ENCODE results near the gene RANBP1.

The RANBP1 gene

GRCh38 chr22:20123366-20124082 lies 7.6 kb downstream of the RANBP1 start:
- no peak for DNase-seq (ENCODE audit: low read depth in 1 of 2, low spot score in 1 of 2)

DNA sequence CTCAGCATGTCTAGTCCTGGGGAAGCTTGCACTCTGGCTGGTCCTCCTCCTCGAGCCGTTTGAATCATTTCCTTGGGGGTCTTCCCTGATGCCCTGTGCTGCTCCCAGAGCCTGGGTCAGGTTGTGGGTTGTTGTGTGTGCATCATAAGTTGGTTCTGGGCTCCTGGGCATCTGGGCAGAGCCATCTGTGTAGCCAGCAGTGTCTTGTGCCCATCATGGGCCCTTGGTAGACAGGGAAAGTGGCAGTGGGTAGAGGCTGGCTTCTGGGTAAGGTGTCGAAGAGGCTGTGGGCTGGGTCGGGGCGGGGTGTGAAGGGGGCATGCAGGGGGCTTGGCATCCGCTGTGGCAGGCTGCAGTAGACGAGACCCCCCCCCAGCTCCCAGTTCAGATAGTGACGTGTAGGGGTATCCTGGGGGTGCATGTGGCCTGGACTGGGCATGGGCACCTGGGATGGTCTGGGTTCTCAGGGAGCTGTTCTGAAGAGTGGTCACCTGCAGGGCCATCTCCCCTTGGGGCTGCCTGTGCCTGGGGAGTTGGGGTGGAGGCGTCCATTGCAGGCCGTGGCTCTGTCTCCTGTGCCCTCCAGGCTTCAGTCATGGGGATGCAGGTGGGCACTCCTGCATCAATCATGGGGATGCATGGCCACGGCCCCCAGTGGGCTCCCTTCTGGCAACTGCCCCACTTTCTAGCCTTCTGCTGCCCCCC lies 8.3 kb downstream of the RANBP1 start:
- DNase-seq (ENCODE audit: low read depth in 1 of 2, low spot score in 1 of 2), result no peak

DNA sequence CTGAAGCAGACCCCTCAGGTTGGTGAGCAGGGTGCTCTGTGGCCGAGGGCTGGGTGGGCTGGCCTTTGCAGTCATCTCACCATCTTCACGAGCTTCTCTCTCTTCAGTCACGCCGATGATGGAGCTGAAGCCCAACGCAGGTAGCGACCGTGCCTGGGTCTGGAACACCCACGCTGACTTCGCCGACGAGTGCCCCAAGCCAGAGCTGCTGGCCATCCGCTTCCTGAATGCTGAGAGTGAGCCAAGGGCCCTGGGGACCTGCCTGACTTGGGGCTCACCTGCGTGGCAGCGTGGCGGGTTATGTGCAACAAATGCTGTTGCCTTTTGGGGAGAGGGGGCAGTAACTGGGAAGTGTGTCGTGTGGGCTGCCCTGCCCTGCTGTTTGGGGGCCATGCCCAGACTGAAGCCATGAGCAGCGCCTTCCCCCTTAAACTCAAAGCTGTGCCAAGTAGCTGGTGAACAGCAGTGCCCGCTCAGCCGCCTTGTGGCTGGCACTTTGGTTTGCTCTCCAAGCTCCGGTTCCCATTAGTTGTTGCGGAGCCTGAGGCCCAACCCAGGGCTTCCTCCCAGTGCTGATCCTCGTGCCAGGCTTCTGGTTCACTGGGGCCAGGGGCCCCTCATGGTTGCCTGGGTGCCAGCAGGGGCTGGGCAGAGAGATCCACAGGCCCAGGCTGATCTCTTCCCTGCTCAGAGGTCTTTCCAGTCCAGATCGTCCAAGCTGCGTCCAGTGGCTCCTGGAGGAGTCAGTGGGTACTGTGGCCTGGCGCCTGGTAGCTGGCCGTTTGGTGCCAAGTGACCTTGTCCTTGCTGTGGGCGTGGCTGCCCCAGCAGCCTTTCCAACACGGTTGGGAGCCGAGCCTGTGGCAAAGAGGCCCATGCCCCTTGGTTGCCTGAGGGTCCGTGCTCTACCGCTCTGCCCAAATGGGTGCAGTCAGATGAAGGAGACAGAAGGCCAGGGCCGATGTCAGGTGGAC lies 9.6 kb downstream of the RANBP1 start:
- no peak for DNase-seq (ENCODE audit: low read depth in 1 of 2, low spot score in 1 of 2)

- DNase-seq (ENCODE audit: low read depth in 1 of 2, low spot score in 1 of 2), result no peak
Observed at GRCh38 chr22:20126284-20127029, 10.6 kb downstream of the RANBP1 start.

- DNase-seq (ENCODE audit: low read depth in 1 of 2, low spot score in 1 of 2), result no peak
Observed at GRCh38 chr22:20127318-20127868, 11.5 kb downstream of the RANBP1 start.

- no peak for DNase-seq (ENCODE audit: low read depth in 1 of 2, low spot score in 1 of 2)
Observed at GRCh38 chr22:20127869-20128618, 12.1 kb downstream of the RANBP1 start.

DNA sequence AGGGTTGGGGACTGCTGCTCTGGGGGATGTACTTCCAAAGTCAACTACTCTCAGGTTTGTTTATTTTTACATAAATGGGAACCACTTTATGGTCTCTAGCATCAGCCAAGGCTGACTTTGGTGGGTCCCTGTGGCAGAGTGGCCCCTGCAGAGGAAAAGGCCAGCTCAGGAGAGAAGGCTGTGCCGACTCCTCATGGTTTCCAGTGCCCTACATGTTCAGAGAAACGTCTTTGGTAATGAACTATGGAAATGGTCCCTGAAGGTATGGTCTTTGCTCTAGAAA lies 12.7 kb downstream of the RANBP1 start:
- DNase-seq (ENCODE audit: low read depth in 1 of 2, low spot score in 1 of 2), result no peak

- DNase-seq (ENCODE audit: low read depth in 1 of 2, low spot score in 1 of 2), result peak; percentile 30 to 34
Observed at GRCh38 chr22:20128902-20129746, 13.2 kb downstream of the RANBP1 start.

DNA sequence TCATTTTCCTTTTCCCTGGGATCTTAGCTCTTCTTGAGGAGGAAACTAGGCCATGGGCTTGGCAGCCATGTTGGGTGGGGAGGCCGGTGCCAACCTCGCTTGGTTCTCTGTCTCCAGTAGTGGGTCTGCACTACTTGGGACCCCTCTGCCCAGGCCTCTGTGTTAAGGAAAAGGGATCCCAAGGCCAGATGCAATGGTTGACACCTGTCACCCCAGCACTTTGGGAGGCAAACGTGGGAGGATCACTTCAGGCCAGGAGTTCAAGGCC lies 13.8 kb downstream of the RANBP1 start:
- DNase-seq (ENCODE audit: low read depth in 1 of 2, low spot score in 1 of 2), result no peak

DNA sequence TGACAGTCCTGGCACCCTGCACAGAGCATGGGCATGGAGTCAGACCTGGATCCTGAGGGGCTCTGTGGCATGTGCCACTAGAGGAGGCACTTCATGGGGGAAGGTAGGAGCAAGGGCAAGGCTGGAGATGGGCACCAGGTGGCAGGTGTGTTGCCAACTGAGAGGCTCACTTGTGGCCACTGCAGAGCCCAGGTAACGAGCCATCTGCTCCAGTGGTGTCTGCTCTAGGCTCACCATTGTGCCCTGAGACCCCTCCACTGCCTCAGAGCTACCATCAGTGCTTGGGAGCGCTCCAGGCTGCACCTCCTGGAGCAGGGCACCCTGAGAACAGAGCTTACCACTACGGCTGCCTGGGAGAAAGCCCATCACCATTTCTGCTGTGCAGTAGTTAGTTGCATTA lies 14.4 kb downstream of the RANBP1 start:
- DNase-seq (ENCODE audit: low read depth in 1 of 2, low spot score in 1 of 2), result no peak

DNA sequence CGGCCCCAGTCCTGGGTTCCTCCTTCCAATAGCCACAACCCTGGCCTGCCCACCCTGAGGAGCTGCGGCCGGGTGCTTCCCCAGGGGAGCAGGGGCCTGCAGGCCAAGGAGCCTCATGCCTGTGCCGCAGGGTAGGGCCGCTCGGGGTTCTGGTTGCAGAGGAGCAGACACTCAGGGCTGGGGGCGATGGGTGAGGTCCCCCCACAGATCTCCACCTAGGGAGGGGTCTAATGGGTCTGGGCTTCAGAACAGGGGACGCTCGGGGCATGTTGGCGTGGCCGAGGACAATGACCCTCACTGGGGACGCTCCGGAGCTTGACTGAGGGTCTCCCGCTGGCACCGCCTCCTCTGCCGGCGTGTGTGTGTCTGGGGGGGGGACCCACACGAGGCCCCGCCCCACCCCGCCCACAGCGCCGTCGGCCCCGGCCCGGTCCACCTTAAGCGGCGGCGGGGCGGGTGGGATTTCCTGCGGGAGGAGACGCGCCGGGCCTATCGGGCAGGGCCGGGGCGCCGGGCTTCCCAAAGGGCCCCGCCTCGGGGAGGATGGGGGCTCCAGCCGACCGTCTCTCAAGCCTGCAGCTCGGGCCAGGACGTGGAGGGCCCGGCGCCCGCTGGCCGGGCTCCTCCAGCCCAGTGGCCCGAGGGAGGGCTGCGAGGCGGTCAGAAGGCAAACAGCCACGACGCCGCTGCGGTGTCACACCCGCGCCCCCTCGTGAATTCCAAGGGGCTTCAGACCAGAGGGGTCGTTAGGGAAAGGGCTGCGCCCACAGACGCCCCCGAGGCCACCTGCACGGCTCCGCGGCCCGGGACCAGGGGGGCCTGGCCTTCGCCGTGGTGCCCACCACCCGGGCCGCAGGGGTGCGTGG lies 15.1 kb downstream of the RANBP1 start:
- DNase-seq (ENCODE audit: low read depth in 1 of 2, low spot score in 1 of 2), result peak; percentile 58 to 74

GRCh38 chr22:20131597-20131858 lies 15.6 kb downstream of the RANBP1 start, which contains the start of gene ZDHHC8:
Gene ZDHHC8, plus strand, starts transcription at chr22:20131804. Its CDS starts 144 bp downstream, at chr22:20131948.
- DNase-seq (ENCODE audit: low read depth in 1 of 2, low spot score in 1 of 2), result no peak

GRCh38 chr22:20131859-20132685 lies 16.2 kb downstream of the RANBP1 start:
- DNase-seq (ENCODE audit: low read depth in 1 of 2, low spot score in 1 of 2), result no peak

- no peak for DNase-seq (ENCODE audit: low read depth in 1 of 2, low spot score in 1 of 2)
Observed at GRCh38 chr22:20132686-20133246, 16.9 kb downstream of the RANBP1 start.

DNA sequence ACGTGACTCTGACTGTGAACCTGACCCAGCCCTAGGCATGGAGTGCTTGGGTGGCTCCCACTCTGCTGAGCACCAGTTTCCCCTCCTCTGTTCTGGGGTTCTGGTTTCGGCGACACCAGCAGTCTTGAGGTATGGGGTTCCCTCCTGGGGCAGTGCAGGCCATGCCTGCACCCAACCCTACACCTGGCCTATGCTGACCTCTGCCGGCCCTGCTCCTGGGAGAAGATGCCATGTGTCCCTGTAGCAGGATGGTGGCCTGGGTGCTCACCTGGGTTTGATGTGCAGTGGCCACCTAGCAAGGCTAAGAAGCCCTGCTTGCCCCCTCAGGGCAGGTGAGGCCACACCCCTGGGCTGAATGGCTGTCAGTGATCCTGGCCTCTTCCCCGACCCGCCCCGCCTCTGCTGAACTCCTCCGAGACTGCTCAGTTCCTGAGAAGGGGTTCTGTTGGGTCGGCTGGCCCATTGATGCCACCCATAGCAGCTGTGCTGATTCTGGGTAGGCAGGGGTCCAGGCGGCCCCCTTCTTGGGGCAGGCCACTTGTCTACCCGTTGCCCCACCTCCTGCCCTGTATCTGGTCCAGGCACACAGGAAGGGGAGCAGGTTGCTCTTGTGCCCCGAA lies 18.1 kb downstream of the RANBP1 start:
- no peak for DNase-seq (ENCODE audit: low read depth in 1 of 2, low spot score in 1 of 2)

DNA sequence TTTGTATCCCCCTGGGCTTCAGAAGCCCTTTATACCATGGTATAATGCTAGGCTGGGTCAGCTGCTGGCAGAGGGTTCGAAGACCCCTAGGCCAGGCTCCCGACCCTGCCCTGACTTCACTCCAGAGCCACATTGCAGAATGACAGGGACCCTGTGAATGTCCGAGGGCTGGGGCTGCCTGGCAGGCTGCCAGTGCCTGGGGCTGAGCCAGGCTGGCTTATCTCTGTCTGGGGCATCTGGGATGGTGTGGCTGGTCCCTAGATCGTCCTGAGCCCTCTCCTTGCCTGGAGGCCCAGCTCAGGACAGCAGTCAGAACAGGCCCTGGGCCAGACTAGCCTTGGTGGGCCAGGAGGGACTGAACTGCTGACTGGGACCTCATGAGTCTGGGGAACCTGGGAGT lies 19.4 kb downstream of the RANBP1 start:
- no peak for DNase-seq (ENCODE audit: low read depth in 1 of 2, low spot score in 1 of 2)
